ENCODE measurements around the gene PDGFA.
A peak's percentile ranks its signal among the peaks of the same experiment; 100 is the strongest.

Gene PDGFA

DNA sequence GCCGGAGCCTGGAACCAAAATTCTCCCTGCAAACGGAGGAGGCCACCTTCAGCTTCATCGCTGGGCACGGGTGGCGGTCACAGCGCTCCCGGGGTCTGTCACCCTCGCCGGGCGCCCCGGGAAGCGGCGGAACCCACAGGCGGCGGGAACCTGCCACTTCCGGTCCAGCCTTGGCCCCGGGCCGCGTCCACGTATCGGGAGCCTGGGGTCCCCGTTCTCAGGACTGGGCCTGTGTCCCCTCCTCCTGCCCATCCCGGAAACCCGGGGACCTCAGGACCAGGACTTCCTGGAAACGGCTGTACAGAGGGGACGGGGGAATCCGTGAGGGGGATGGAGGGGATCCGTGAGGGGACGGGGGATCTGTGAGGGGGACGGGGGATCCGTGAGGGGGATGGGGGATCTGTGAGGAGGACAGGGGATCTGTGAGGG, 25.4 kb downstream of the PDGFA start:
- H3K4me3 ChIP-seq (ENCODE audit: severe bottlenecking) = no peak overlapping the region
- H3K36me3 ChIP-seq (ENCODE audit: low read depth) = peaks cover 26% of the 10 kb centered on the region
- no peaks in the 10 kb centered on the region for H3K27me3 ChIP-seq (ENCODE audit: insufficient read depth, poor library complexity, severe bottlenecking)
- no peak overlapping the region for H3K27ac ChIP-seq (ENCODE audit: poor library complexity, severe bottlenecking)
- no peak for ATAC-seq (ENCODE audit: low read depth)
- TF ChIP-seq, protein P1, sequence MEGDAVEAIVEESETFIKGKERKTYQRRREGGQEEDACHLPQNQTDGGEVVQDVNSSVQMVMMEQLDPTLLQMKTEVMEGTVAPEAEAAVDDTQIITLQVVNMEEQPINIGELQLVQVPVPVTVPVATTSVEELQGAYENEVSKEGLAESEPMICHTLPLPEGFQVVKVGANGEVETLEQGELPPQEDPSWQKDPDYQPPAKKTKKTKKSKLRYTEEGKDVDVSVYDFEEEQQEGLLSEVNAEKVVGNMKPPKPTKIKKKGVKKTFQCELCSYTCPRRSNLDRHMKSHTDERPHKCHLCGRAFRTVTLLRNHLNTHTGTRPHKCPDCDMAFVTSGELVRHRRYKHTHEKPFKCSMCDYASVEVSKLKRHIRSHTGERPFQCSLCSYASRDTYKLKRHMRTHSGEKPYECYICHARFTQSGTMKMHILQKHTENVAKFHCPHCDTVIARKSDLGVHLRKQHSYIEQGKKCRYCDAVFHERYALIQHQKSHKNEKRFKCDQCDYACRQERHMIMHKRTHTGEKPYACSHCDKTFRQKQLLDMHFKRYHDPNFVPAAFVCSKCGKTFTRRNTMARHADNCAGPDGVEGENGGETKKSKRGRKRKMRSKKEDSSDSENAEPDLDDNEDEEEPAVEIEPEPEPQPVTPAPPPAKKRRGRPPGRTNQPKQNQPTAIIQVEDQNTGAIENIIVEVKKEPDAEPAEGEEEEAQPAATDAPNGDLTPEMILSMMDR (IDR thresholded peaks at IDR 0.05; ENCODE audit: poor library complexity, severe bottlenecking) = no peak
- H3K4me1 ChIP-seq (ENCODE audit: insufficient read depth, poor library complexity, severe bottlenecking) = peaks cover 15% of the 10 kb centered on the region
- no peaks in the 10 kb centered on the region for H3K9me3 ChIP-seq (ENCODE audit: severe bottlenecking)
- DNase-seq (ENCODE audit: low spot score) = peak; percentile 76

DNA sequence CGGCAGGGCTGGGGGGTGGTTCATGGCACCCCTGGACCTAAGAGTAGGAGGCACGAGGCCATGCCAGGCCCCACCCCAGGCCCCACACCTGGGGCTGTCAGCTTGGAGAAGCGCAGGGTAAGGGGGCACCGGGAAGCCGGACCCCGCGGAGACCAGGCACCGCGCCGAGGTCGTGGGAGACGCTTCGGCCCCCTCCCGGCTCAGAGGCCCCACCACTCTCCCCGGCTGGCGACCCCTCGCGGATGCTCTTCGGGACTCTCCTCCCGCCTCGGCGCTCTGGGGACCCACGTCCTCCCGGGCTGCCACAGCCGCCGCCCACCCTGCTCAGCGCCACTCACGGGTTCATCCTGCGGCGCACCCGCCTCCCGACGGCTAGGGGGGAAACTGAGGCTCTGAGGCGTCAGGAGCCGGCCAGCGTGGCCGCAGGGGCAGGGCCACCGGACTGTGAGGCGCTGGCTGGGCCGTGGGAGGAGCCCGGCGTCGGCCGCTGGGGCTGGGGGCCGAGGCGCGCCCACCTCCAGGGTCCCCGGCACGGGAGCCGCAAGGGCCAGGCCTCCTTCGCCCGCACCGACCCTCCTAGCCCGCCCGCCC, 25.9 kb downstream of the PDGFA start:
- ATAC-seq (ENCODE audit: low read depth) (no peak), DNase-seq (ENCODE audit: low spot score) (peak; percentile 62)
- H3K27ac ChIP-seq (ENCODE audit: poor library complexity, severe bottlenecking) = no peak overlapping the region
- H3K4me1 ChIP-seq (ENCODE audit: insufficient read depth, poor library complexity, severe bottlenecking) = peaks cover 15% of the 10 kb centered on the region
- no peaks in the 10 kb centered on the region for H3K9me3 ChIP-seq (ENCODE audit: severe bottlenecking)
- no peaks in the 10 kb centered on the region for H3K27me3 ChIP-seq (ENCODE audit: insufficient read depth, poor library complexity, severe bottlenecking)
- TF ChIP-seq, protein P1 (IDR thresholded peaks at IDR 0.05; ENCODE audit: poor library complexity, severe bottlenecking) = no peak
- no peak overlapping the region for H3K4me3 ChIP-seq (ENCODE audit: severe bottlenecking)
- peaks cover 21% of the 10 kb centered on the region for H3K36me3 ChIP-seq (ENCODE audit: low read depth)

DNA sequence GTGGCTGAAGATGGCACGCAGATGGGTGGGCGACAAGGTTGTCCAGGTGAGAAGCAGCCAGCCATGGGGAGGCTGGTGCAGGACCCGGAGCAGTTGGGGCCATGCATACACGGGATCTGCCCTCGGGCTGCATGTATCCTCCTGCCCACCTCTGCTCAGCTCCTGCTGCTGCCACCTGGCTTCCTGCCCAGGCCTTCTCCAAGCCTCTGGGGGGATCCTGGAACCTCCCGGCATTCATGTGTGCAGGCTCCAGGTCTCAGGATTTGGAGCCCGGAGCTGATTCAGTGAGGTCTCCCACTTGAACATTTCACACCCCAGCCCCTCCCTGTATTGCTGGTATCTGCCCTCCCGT, 27.0 kb downstream of the PDGFA start:
- peaks cover 15% of the 10 kb centered on the region for H3K4me1 ChIP-seq (ENCODE audit: insufficient read depth, poor library complexity, severe bottlenecking)
- TF ChIP-seq, protein P1 (IDR thresholded peaks at IDR 0.05; ENCODE audit: poor library complexity, severe bottlenecking) = no peak
- peak; percentile 47 for DNase-seq (ENCODE audit: low spot score)
- H3K36me3 ChIP-seq (ENCODE audit: low read depth) = peaks cover 12% of the 10 kb centered on the region
- H3K27ac ChIP-seq (ENCODE audit: poor library complexity, severe bottlenecking) = no peak overlapping the region
- ATAC-seq (ENCODE audit: low read depth) = no peak
- H3K9me3 ChIP-seq (ENCODE audit: severe bottlenecking) = no peaks in the 10 kb centered on the region
- no peaks in the 10 kb centered on the region for H3K27me3 ChIP-seq (ENCODE audit: insufficient read depth, poor library complexity, severe bottlenecking)
- no peak overlapping the region for H3K4me3 ChIP-seq (ENCODE audit: severe bottlenecking)

DNA sequence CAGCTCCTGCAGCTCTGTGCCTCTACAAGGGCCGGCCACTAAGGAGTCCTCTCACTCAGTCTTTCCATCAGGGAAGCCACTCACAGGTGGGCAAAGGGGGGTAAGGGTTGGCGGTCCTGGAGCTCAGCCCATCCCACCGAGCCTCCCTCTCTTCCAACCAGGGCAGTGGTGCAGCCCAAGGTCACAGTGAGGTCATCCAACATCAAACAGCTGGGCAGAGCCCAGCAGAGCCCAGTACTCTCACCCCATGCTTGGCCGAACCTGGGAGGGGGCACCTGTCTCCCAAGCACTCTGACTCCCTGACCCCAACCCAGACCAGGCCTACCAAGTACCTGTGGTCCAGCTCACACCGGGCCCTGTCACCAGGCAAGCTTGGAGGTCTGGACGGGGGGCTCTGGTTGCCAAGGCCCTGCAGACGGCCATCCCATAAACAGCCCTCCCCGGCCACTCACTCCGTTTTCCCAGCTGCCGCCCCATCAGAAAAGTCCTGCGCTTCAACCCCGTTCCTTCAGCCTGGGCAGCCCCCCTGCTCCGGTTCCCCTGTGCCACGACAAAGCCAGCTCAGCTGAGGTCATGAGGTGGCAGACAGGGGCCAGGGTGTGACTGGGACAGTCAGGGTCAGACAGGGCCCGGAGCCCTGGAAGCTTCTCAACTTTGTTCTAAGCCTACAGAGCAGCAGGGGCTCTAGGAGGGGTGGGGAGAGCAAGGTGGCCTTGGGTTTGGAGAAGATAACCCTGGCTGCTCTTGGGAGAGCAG, 27.5 kb downstream of the PDGFA start:
- Histone ChIP-seq H3K4me1 (ENCODE audit: insufficient read depth, poor library complexity, severe bottlenecking) (peaks cover 15% of the 10 kb centered on the region), H3K36me3 (ENCODE audit: low read depth) (peaks cover 8% of the 10 kb centered on the region), H3K27me3 (ENCODE audit: insufficient read depth, poor library complexity, severe bottlenecking) (no peaks in the 10 kb centered on the region), H3K4me3 (ENCODE audit: severe bottlenecking) (no peak overlapping the region), H3K27ac (ENCODE audit: poor library complexity, severe bottlenecking) (no peak overlapping the region), H3K9me3 (ENCODE audit: severe bottlenecking) (no peaks in the 10 kb centered on the region)
- TF ChIP-seq, protein P1 (IDR thresholded peaks at IDR 0.05; ENCODE audit: poor library complexity, severe bottlenecking) = no peak
- DNase-seq (ENCODE audit: low spot score) (peak; percentile 51), ATAC-seq (ENCODE audit: low read depth) (no peak)

Measured in RWPE2 (cell line).